DND-41 (cell line): ENCODE results near the gene SH3RF3.

Experiments
- ATAC-seq: fragments of 200-7000 bp; cut with Tn5 transposase; 3 replicates; pipeline ENCODE4 v1.9.1; 2021; ENCODE audit warnings: low read depth; ENCODE audit not compliant: insufficient read depth
- DNase-seq: peaks from one replicate; pipeline ENCODE4 v3.0.0-alpha.2; 2020
- H2AFZ ChIP-seq: 2 replicates; pipeline ENCODE4 v1.6.0; 2012; ENCODE audit warnings: low read depth, low read length
- H3K27ac ChIP-seq: 2 replicates; pipeline ENCODE4 v1.5.1; 2012; ENCODE audit warnings: low read length, inconsistent platforms
- H3K27me3 ChIP-seq: fragments of 200-600 bp; sonication (generic); 2 replicates; pipeline ENCODE4 v1.6.0; 2012; ENCODE audit warnings: low read length, mild to moderate bottlenecking, inconsistent platforms; ENCODE audit not compliant: insufficient read depth, poor library complexity
- H3K36me3 ChIP-seq: 2 replicates; pipeline ENCODE4 v1.5.1; 2012; ENCODE audit warnings: low read length, inconsistent platforms; ENCODE audit not compliant: insufficient read depth
- H3K4me1 ChIP-seq: 2 replicates; pipeline ENCODE4 v1.5.1; 2012; ENCODE audit warnings: mild to moderate bottlenecking, low read length; ENCODE audit not compliant: insufficient read depth
- H3K4me2 ChIP-seq: 2 replicates; pipeline ENCODE4 v1.6.0; 2012; ENCODE audit warnings: mild to moderate bottlenecking, moderate library complexity, low read length, inconsistent platforms; ENCODE audit not compliant: insufficient read depth
- H3K4me3 ChIP-seq, 2 experiments: fragments of 200-600 bp in 1 of 2; shearing (Covaris generic) in 1 of 2; 2 replicates each; pipeline ENCODE4 v1.5.1; 2012 to 2016; ENCODE audit warnings: inconsistent platforms in 2 of 2, low read length in 2 of 2, mild to moderate bottlenecking in 2 of 2, low read depth in 1 of 2, moderate library complexity in 1 of 2
- H3K79me2 ChIP-seq: 2 replicates; pipeline ENCODE4 v1.6.0; 2012; ENCODE audit warnings: low read length, inconsistent platforms; ENCODE audit not compliant: insufficient read depth
- H3K9ac ChIP-seq: 2 replicates; pipeline ENCODE4 v1.6.0; 2012; ENCODE audit warnings: low read depth, mild to moderate bottlenecking, inconsistent platforms, low read length, moderate library complexity
- H3K9me3 ChIP-seq: 2 replicates; pipeline ENCODE4 v1.5.1; 2012; ENCODE audit warnings: low read length, moderate library complexity, mild to moderate bottlenecking, inconsistent platforms; ENCODE audit not compliant: insufficient read depth, severe bottlenecking
- H4K20me1 ChIP-seq: 2 replicates; pipeline ENCODE4 v1.6.0; 2012; ENCODE audit warnings: low read length; ENCODE audit not compliant: insufficient read depth
- CTCF ChIP-seq: IDR thresholded peaks from 2 replicates; pipeline ENCODE4 v1.5.1; 2012; ENCODE audit warnings: borderline replicate concordance, low read length, moderate library complexity, mild to moderate bottlenecking; ENCODE audit not compliant: poor library complexity, severe bottlenecking; ENCODE audit errors: extremely low read depth
- EZH2 ChIP-seq: IDR thresholded peaks from 3 replicates; pipeline ENCODE4 v1.6.1; 2012; ENCODE audit warnings: borderline replicate concordance, low read depth, mild to moderate bottlenecking, moderate library complexity, low read length, inconsistent platforms; ENCODE audit not compliant: severe bottlenecking

Gene SH3RF3

GRCh38 chr2:109371481-109372170 lies 242.6 kb downstream of the SH3RF3 start:
- no peak overlapping the region for H3K4me3 ChIP-seq
- DNase-seq (no peak), ATAC-seq (no peak)
- peaks cover 3% of the 10 kb centered on the region for H3K27me3 ChIP-seq
- no peaks in the 10 kb centered on the region for H3K9me3 ChIP-seq
- H3K4me2 ChIP-seq: no peak overlapping the region
- no peak overlapping the region for H3K9ac ChIP-seq
- no peak overlapping the region for H2AFZ ChIP-seq
- H3K36me3 ChIP-seq: no peaks in the 10 kb centered on the region
- no peaks in the 10 kb centered on the region for H3K4me1 ChIP-seq
- H3K79me2 ChIP-seq: no peaks in the 10 kb centered on the region
- TF ChIP-seq EZH2: no peak
- TF ChIP-seq CTCF: no peak
- H3K27ac ChIP-seq: no peak overlapping the region
- H4K20me1 ChIP-seq: no peaks in the 10 kb centered on the region

GRCh38 chr2:109372171-109372568 lies 243.2 kb downstream of the SH3RF3 start:
- Histone ChIP-seq H3K9ac (no peak overlapping the region), H3K4me3 (no peak overlapping the region), H3K4me2 (no peak overlapping the region), H3K79me2 (no peaks in the 10 kb centered on the region), H3K36me3 (no peaks in the 10 kb centered on the region), H3K27ac (no peak overlapping the region), H3K4me1 (no peaks in the 10 kb centered on the region), H3K27me3 (peaks cover 3% of the 10 kb centered on the region), H3K9me3 (no peaks in the 10 kb centered on the region), H2AFZ (no peak overlapping the region), H4K20me1 (no peaks in the 10 kb centered on the region)
- TF ChIP-seq EZH2: no peak
- no peak for TF ChIP-seq CTCF
- ATAC-seq: no peak
- no peak for DNase-seq

- no peaks in the 10 kb centered on the region for H4K20me1 ChIP-seq
- no peaks in the 10 kb centered on the region for H3K4me1 ChIP-seq
- ATAC-seq (no peak), DNase-seq (no peak)
- no peak overlapping the region for H3K4me3 ChIP-seq
- H3K36me3 ChIP-seq: no peaks in the 10 kb centered on the region
- no peaks in the 10 kb centered on the region for H3K9me3 ChIP-seq
- no peak overlapping the region for H3K27ac ChIP-seq
- H3K27me3 ChIP-seq: peaks cover 3% of the 10 kb centered on the region
- TF ChIP-seq EZH2 (no peak), CTCF (no peak)
- no peaks in the 10 kb centered on the region for H3K79me2 ChIP-seq
- H2AFZ ChIP-seq: no peak overlapping the region
- H3K4me2 ChIP-seq: no peak overlapping the region
- no peak overlapping the region for H3K9ac ChIP-seq
Observed at GRCh38 chr2:109372614-109373013, 243.6 kb downstream of the SH3RF3 start.
